GM12878 (cell line): ENCODE results near the gene TRIM71. TPM values are rescaled to one million over a fixed set of nuclear protein-coding genes. Genes with fewer than 3 reads are reported as not detected.
A peak's percentile ranks its signal among the peaks of the same experiment; 100 is the strongest.

Experiments
- CBX3 ChIP-seq: fragments of 200-600 bp; sonication (generic); IDR thresholded peaks from 2 replicates; pipeline ENCODE4 v1.6.1; 2016; ENCODE audit warnings: low read depth, borderline replicate concordance
- CREM ChIP-seq: IDR thresholded peaks from 2 replicates; pipeline ENCODE4 v1.6.1; 2014; ENCODE audit warnings: antibody characterized with exemption, low read depth
- GABPA ChIP-seq: IDR thresholded peaks from 2 replicates; pipeline ENCODE4 v1.6.1; 2014; ENCODE audit warnings: antibody characterized with exemption, low read depth, mild to moderate bottlenecking, inconsistent platforms
- IKZF1 ChIP-seq: fragments of 450-650 bp; conservative IDR thresholded peaks from 2 replicates; pipeline ENCODE4 v1.6.1; 2017; ENCODE audit warnings: antibody characterized with exemption, mild to moderate bottlenecking
- LARP7 ChIP-seq: fragments of 450-650 bp; IDR thresholded peaks from 2 replicates; pipeline ENCODE4 v1.6.1; 2017; ENCODE audit warnings: mild to moderate bottlenecking
- MEF2B ChIP-seq: fragments of 450-650 bp; IDR thresholded peaks from 2 replicates; pipeline ENCODE4 v1.6.1; 2018; ENCODE audit warnings: mild to moderate bottlenecking, moderate library complexity; ENCODE audit not compliant: partially characterized antibody, poor library complexity, severe bottlenecking
- NFYB ChIP-seq: IDR thresholded peaks from 2 replicates; pipeline ENCODE4 v1.6.1; 2011; ENCODE audit warnings: low read depth, mild to moderate bottlenecking, low read length, improper control_type of control experiment, moderate library complexity; ENCODE audit not compliant: insufficient read depth
- SMAD1 ChIP-seq: fragments of 450-650 bp; IDR thresholded peaks from 2 replicates; pipeline ENCODE4 v1.6.1; 2018; ENCODE audit warnings: mild to moderate bottlenecking, low read depth; ENCODE audit not compliant: partially characterized antibody
- TAF1 ChIP-seq: IDR thresholded peaks from 2 replicates; pipeline ENCODE4 v1.6.1; 2011; ENCODE audit warnings: mild to moderate bottlenecking, low read depth, low read length, borderline replicate concordance
- ZNF207 ChIP-seq: fragments of 450-650 bp; IDR thresholded peaks from 2 replicates; pipeline ENCODE4 v1.6.1; 2014; ENCODE audit warnings: antibody characterized with exemption, mild to moderate bottlenecking, borderline replicate concordance
- ZNF217 ChIP-seq: fragments of 450-650 bp; IDR thresholded peaks from 2 replicates; pipeline ENCODE4 v1.6.1; 2017; ENCODE audit warnings: antibody characterized with exemption, mild to moderate bottlenecking
- ZZZ3 ChIP-seq: IDR thresholded peaks from 2 replicates; pipeline ENCODE4 v1.6.1; 2011; ENCODE audit warnings: low read depth; ENCODE audit not compliant: control insufficient read depth, insufficient read length
- polyA plus RNA-seq, 11 experiments: library from polyadenylated mRNA; depleted of rRNA in 4 of 11; unstranded in 6 of 11; stranded (reverse) in 5 of 11; fragments of >200 nt; fragmentation: Nextera tagmentation in 4 of 11; fragmentation: Illumina TruSeq in 1 of 11; extraction: Ambion mirVana in 4 of 11; extraction: Trizol in 1 of 11; gene quantifications; 1 replicate in 1 of 11; 2 replicates in 10 of 11; pipeline versions ENCODE4 v1.2.1 to v1.2.3, GENCODE V29; 2011 to 2016; ENCODE audit warnings: inconsistent platforms in 2 of 11, missing spikeins in 2 of 11, low read depth in 1 of 11
- total RNA-seq, 4 experiments: library from RNA; depleted of rRNA in 3 of 4; stranded (reverse); fragments of >200 nt in 3 of 4; fragmentation: Illumina TruSeq in 1 of 4; extraction: Trizol in 1 of 4; gene quantifications; 2 replicates each; pipeline versions ENCODE4 v1.2.1 to v1.2.3, GENCODE V29; 2013 to 2021
- TF ChIP-seq, protein P1 (sequence below): fragments of 450-650 bp; IDR thresholded peaks from 2 replicates; pipeline ENCODE4 v1.6.1; 2017; ENCODE audit warnings: low read depth, mild to moderate bottlenecking, moderate library complexity
- TF ChIP-seq, protein P2 (sequence below): fragments of 450-650 bp; IDR thresholded peaks from 2 replicates; pipeline ENCODE4 v1.6.1; 2016; ENCODE audit warnings: mild to moderate bottlenecking
- TF ChIP-seq, protein P3 (sequence below): fragments of 450-650 bp; conservative IDR thresholded peaks from 2 replicates; pipeline ENCODE4 v1.6.1; 2017; ENCODE audit warnings: mild to moderate bottlenecking, moderate library complexity
- TF ChIP-seq, protein P4 (sequence below): fragments of 450-650 bp; IDR thresholded peaks from 2 replicates; pipeline ENCODE4 v1.6.1; 2017; ENCODE audit warnings: antibody characterized with exemption, mild to moderate bottlenecking, moderate library complexity
- TF ChIP-seq, protein P5 (sequence below): fragments of 150-350 bp; IDR thresholded peaks from 2 replicates; pipeline ENCODE4 v1.6.1; 2016; ENCODE audit warnings: low read depth, low read length

The TRIM71 gene
- total and polyA plus RNA-seq, 10 of the 15 experiments (the other 5 are each of a cell fraction or from before 2014, with no cell fraction given), result 0.02 to 1.8 (median 0.16) TPM

DNA sequence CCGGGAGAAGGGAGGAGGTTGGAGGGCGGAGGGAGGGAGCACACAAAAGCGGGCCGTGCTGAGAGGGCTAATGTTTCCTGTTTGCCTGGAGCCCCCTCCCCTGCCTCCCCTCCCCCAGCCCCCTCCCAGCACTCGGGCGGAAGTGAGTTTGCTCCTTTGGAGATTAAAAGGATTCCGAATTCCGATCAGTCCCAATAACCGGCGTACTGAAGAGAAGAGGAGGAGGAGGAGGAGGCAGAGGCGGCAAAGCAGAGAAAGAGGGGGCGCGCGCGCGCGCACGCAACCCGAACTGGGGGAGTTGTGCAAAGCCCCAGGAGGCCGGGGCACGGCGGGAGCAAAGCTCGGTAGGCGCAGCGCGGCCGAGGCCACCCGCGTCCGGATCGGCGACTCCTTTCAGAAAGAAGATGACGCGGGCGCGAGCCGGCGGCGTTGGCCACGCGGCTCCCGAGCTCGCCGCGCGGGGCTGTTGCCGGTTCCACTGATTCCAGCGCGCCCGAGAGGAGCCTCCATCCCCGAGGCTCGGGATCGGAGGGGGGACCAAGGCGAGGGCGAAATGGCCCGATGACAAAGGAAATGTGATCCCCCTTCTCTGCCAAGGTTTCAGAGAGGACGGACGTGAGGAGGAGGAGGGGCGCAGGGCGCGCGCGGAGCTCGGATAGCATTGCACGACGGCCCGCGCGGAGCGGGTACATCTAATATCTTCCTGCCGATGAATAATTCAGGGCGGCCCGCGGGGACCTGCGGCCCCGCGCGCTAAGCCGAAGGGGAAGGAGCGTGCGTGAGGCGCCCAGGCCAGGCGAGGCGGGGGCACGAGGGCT lies 1.1 kb upstream of the TRIM71 start (continued):
- TF ChIP-seq, protein P1, sequence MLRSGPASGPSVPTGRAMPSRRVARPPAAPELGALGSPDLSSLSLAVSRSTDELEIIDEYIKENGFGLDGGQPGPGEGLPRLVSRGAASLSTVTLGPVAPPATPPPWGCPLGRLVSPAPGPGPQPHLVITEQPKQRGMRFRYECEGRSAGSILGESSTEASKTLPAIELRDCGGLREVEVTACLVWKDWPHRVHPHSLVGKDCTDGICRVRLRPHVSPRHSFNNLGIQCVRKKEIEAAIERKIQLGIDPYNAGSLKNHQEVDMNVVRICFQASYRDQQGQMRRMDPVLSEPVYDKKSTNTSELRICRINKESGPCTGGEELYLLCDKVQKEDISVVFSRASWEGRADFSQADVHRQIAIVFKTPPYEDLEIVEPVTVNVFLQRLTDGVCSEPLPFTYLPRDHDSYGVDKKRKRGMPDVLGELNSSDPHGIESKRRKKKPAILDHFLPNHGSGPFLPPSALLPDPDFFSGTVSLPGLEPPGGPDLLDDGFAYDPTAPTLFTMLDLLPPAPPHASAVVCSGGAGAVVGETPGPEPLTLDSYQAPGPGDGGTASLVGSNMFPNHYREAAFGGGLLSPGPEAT, result no peak
- TF ChIP-seq, protein P2, sequence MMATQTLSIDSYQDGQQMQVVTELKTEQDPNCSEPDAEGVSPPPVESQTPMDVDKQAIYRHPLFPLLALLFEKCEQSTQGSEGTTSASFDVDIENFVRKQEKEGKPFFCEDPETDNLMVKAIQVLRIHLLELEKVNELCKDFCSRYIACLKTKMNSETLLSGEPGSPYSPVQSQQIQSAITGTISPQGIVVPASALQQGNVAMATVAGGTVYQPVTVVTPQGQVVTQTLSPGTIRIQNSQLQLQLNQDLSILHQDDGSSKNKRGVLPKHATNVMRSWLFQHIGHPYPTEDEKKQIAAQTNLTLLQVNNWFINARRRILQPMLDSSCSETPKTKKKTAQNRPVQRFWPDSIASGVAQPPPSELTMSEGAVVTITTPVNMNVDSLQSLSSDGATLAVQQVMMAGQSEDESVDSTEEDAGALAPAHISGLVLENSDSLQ, result no peak
- TF ChIP-seq, protein P3, sequence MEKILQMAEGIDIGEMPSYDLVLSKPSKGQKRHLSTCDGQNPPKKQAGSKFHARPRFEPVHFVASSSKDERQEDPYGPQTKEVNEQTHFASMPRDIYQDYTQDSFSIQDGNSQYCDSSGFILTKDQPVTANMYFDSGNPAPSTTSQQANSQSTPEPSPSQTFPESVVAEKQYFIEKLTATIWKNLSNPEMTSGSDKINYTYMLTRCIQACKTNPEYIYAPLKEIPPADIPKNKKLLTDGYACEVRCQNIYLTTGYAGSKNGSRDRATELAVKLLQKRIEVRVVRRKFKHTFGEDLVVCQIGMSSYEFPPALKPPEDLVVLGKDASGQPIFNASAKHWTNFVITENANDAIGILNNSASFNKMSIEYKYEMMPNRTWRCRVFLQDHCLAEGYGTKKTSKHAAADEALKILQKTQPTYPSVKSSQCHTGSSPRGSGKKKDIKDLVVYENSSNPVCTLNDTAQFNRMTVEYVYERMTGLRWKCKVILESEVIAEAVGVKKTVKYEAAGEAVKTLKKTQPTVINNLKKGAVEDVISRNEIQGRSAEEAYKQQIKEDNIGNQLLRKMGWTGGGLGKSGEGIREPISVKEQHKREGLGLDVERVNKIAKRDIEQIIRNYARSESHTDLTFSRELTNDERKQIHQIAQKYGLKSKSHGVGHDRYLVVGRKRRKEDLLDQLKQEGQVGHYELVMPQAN, result no peak
- TF ChIP-seq MEF2B (no peak), ZZZ3 (no peak), IKZF1 (0 out of 2 replicates have a peak, but pooled peaks have one; percentile 33), SMAD1 (no peak), ZNF207 (no peak), LARP7 (no peak), GABPA (no peak), TAF1 (no peak), ZNF217 (no peak), CBX3 (no peak), NFYB (no peak), CREM (no peak)
- TF ChIP-seq, protein P4, sequence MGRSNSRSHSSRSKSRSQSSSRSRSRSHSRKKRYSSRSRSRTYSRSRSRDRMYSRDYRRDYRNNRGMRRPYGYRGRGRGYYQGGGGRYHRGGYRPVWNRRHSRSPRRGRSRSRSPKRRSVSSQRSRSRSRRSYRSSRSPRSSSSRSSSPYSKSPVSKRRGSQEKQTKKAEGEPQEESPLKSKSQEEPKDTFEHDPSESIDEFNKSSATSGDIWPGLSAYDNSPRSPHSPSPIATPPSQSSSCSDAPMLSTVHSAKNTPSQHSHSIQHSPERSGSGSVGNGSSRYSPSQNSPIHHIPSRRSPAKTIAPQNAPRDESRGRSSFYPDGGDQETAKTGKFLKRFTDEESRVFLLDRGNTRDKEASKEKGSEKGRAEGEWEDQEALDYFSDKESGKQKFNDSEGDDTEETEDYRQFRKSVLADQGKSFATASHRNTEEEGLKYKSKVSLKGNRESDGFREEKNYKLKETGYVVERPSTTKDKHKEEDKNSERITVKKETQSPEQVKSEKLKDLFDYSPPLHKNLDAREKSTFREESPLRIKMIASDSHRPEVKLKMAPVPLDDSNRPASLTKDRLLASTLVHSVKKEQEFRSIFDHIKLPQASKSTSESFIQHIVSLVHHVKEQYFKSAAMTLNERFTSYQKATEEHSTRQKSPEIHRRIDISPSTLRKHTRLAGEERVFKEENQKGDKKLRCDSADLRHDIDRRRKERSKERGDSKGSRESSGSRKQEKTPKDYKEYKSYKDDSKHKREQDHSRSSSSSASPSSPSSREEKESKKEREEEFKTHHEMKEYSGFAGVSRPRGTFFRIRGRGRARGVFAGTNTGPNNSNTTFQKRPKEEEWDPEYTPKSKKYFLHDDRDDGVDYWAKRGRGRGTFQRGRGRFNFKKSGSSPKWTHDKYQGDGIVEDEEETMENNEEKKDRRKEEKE, result no peak
- TF ChIP-seq, protein P5, sequence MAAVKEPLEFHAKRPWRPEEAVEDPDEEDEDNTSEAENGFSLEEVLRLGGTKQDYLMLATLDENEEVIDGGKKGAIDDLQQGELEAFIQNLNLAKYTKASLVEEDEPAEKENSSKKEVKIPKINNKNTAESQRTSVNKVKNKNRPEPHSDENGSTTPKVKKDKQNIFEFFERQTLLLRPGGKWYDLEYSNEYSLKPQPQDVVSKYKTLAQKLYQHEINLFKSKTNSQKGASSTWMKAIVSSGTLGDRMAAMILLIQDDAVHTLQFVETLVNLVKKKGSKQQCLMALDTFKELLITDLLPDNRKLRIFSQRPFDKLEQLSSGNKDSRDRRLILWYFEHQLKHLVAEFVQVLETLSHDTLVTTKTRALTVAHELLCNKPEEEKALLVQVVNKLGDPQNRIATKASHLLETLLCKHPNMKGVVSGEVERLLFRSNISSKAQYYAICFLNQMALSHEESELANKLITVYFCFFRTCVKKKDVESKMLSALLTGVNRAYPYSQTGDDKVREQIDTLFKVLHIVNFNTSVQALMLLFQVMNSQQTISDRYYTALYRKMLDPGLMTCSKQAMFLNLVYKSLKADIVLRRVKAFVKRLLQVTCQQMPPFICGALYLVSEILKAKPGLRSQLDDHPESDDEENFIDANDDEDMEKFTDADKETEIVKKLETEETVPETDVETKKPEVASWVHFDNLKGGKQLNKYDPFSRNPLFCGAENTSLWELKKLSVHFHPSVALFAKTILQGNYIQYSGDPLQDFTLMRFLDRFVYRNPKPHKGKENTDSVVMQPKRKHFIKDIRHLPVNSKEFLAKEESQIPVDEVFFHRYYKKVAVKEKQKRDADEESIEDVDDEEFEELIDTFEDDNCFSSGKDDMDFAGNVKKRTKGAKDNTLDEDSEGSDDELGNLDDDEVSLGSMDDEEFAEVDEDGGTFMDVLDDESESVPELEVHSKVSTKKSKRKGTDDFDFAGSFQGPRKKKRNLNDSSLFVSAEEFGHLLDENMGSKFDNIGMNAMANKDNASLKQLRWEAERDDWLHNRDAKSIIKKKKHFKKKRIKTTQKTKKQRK, result no peak
